HG03095 (cell line): ENCODE data around the gene FXYD6.

Source experiments
- ATAC-seq: cut with Tn5 transposase; IDR thresholded peaks from one replicate; pipeline ENCODE4 v1.9.1; 2021; ENCODE audit warnings: moderate library complexity; ENCODE audit not compliant: unreplicated experiment

Gene FXYD6

GRCh38 chr11:117796456-117796871, 80.0 kb downstream of the FXYD6 start:
- ATAC-seq = no peak

GRCh38 chr11:117795638-117796455, 80.6 kb downstream of the FXYD6 start:
- no peak for ATAC-seq

GRCh38 chr11:117794772-117795629, 81.5 kb downstream of the FXYD6 start:
- ATAC-seq = no peak

- no peak for ATAC-seq
Measured at GRCh38 chr11:117794135-117794534, 82.3 kb downstream of the FXYD6 start.

GRCh38 chr11:117793583-117793982, 82.9 kb downstream of the FXYD6 start:
- ATAC-seq = no peak

- ATAC-seq = no peak
Measured at GRCh38 chr11:117792992-117793391, 83.5 kb downstream of the FXYD6 start.

- no peak for ATAC-seq
Measured at GRCh38 chr11:117792241-117792640, 84.2 kb downstream of the FXYD6 start.

- ATAC-seq = no peak
Measured at GRCh38 chr11:117790279-117790678, 86.2 kb downstream of the FXYD6 start.

GRCh38 chr11:117789241-117789640, 87.2 kb downstream of the FXYD6 start:
- no peak for ATAC-seq
